Prostate gland (tissue), 2 donors: ENCODE data around the gene IFIT1B. TPM values are rescaled to one million over a fixed set of nuclear protein-coding genes. Genes with fewer than 3 reads are reported as not detected.

ENCODE experiments used
- DNase-seq: peaks from one replicate; pipeline ENCODE4 v3.0.0-alpha.2; 2019; ENCODE audit warnings: low spot score
- H3K27ac ChIP-seq, 2 donors: fragments of 200-600 bp; sonication (generic); 2 replicates each; pipeline ENCODE4 v1.5.1; 2017 to 2019
- H3K27me3 ChIP-seq: fragments of 200-600 bp; sonication (generic); replicated peaks from 2 replicates; pipeline ENCODE4 v1.5.1; 2019; ENCODE audit not compliant: insufficient read depth
- H3K36me3 ChIP-seq, 2 donors: fragments of 200-600 bp; sonication (generic); 1 replicate in 1 of 2; 2 replicates in 1 of 2; pipeline versions ENCODE4 v1.5.1 to v1.8.1; 2017 to 2019
- H3K4me1 ChIP-seq: fragments of 200-600 bp; sonication (generic); replicated peaks from 2 replicates; pipeline ENCODE4 v1.5.1; 2019
- H3K4me3 ChIP-seq, 2 donors: fragments of 200-600 bp; sonication (generic); 2 replicates each; pipeline ENCODE4 v1.5.1; 2017 to 2019
- H3K9me3 ChIP-seq: fragments of 200-600 bp; sonication (generic); 2 replicates; pipeline ENCODE4 v1.5.1; 2017
- POLR2A ChIP-seq: fragments of 450-650 bp; IDR thresholded peaks from one replicate; pipeline ENCODE4 v1.6.1; 2016; ENCODE audit warnings: antibody characterized with exemption, mild to moderate bottlenecking
- POLR2AphosphoS5 ChIP-seq: sonication (generic); formaldehyde crosslinking; IDR thresholded peaks from one replicate; pipeline ENCODE4 v1.6.1; 2017; ENCODE audit warnings: antibody characterized with exemption
- WGBS: methylation state at CpG from one replicate; pipeline ENCODE4 v1.1.5; 2018; 5-methylcytosine and 5-hydroxymethylcytosine counted together
- intact Hi-C: fragments of 100-400 bp; cut with DNase I; formaldehyde crosslinking; loops from one replicate; pipeline ENCODE4 v1.14.2; 2022
- total RNA-seq, 2 donors: library from RNA; depleted of rRNA; stranded (reverse); fragments of >200 nt; gene quantifications; one replicate each; pipeline ENCODE4 v1.1.0, GENCODE V29; 2016
- TF ChIP-seq, protein P1 (sequence below), 4 experiments: fragments of 200-600 bp in 2 of 4; fragments of 450-650 bp in 2 of 4; sonication (generic) in 2 of 4; IDR thresholded peaks; 1 replicate in 3 of 4; 2 replicates in 1 of 4; pipeline ENCODE4 v1.5.1; 2016 to 2019; ENCODE audit warnings: antibody characterized with exemption in 4 of 4, mild to moderate bottlenecking in 2 of 4, moderate library complexity in 2 of 4

The IFIT1B gene
- total RNA-seq, 2 donors from 2014 or later: not detected

DNA sequence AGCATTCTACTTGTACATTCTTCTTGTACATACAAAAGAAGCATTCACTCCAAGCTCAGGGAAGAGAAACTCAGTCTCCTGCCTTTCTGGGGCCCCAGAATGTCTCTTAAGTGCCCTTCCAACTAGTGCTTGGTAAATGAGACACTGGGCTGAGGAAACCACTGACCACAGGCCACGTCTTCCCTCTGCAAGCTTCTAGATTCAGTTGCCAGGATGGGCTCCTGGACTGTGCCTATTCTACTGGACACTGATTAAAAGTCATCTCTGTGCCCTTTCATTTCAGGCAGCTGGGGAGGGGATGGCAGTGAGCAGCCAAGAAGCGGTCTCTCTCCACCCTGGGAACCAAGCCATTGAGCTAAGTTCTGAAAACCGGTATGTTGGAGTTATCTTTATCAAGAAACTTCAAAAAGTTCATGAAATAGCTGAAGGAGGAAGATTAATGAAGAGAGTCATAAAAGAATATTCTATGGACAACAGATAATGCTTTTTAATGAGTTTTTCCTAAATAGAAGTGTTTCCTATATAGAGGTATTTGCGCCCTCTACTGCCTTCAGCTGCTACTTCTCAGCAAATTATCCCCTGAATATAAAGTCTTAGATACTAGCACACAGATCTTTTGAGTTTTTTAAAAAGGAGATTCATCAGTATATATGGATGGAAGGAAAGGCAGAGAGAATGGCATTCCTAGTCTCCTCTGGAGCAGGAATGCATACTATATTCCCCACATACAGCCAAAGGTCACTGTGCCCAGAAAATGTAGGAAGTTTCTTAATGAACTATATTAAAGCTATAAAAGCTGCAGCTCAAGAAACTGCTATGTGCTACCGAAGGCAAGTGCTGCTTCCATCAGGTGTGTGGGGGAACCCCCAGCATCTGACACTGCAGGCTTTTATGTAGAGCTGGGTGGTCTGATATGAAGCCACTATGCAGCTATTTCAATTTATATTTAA, 8.4 kb upstream of the IFIT1B start:
- 59% methylated on average over 5 of the region's 5 CpGs for whole genome bisulfite sequencing
- no peaks in the 10 kb centered on the region for H3K27me3 ChIP-seq
- H3K9me3 ChIP-seq: no peaks in the 10 kb centered on the region
- TF ChIP-seq POLR2A (no peak), POLR2AphosphoS5 (no peak)
- TF ChIP-seq, protein P1, sequence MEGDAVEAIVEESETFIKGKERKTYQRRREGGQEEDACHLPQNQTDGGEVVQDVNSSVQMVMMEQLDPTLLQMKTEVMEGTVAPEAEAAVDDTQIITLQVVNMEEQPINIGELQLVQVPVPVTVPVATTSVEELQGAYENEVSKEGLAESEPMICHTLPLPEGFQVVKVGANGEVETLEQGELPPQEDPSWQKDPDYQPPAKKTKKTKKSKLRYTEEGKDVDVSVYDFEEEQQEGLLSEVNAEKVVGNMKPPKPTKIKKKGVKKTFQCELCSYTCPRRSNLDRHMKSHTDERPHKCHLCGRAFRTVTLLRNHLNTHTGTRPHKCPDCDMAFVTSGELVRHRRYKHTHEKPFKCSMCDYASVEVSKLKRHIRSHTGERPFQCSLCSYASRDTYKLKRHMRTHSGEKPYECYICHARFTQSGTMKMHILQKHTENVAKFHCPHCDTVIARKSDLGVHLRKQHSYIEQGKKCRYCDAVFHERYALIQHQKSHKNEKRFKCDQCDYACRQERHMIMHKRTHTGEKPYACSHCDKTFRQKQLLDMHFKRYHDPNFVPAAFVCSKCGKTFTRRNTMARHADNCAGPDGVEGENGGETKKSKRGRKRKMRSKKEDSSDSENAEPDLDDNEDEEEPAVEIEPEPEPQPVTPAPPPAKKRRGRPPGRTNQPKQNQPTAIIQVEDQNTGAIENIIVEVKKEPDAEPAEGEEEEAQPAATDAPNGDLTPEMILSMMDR (IDR thresholded peaks at IDR 0.05): peak in 3 of 4 experiments; percentile 13 to 59 (median 47)
- no peak for DNase-seq
- H3K4me3 ChIP-seq: no peak overlapping the region
- intact Hi-C loops: no loop called here
- H3K4me1 ChIP-seq: peaks cover 6% of the 10 kb centered on the region
- no peaks in the 10 kb centered on the region for H3K36me3 ChIP-seq
- no peak overlapping the region for H3K27ac ChIP-seq

DNA sequence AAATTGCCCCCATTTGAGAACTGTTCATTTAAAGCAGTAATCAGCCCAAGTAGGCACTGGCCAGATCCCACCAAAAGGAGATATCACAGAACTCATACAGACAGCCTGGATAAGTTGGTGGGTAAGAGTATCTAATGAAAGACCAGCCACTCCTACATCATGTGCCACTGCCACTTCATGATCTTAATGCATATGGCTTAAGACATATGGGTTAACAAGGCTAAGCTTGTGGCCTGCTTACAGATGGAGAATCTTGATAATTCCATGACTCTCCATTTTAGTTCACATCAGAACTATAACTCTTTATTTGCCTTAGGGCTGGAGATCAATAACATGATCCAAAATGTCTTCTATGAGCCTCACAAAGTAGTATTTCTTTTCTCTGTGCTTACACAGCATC, 6.8 kb upstream of the IFIT1B start:
- intact Hi-C loops: no loop called here
- peaks cover 12% of the 10 kb centered on the region for H3K4me1 ChIP-seq
- TF ChIP-seq, protein P1 (IDR thresholded peaks at IDR 0.05): no peak
- TF ChIP-seq POLR2AphosphoS5 (no peak), POLR2A (no peak)

DNA sequence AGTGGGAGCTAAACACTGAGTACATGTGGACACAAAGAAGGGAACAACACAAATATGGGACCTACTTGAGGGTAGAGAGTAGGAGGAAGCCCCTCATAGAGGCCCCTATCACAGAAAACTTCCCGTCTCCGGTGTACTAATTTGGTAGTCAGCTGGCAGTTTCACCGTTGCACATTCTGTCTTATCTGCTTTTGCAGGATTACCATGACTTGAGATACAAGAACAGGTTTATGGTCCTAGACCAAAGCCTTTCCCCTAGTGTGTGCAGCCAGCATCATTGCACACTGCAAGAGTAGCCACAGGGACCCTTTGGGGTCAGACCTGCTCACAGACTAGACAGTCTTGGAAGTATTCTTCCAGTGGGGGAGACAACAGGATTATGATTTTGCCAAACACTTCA, 5.9 kb upstream of the IFIT1B start:
- no peaks in the 10 kb centered on the region for H3K9me3 ChIP-seq
- WGBS: 88% methylated on average over 3 of the region's 3 CpGs
- no peaks in the 10 kb centered on the region for H3K27me3 ChIP-seq
- intact Hi-C loops: no loop called here
- DNase-seq: no peak
- no peak overlapping the region for H3K27ac ChIP-seq
- H3K4me3 ChIP-seq: no peak overlapping the region
- peaks cover 12% of the 10 kb centered on the region for H3K4me1 ChIP-seq
- no peaks in the 10 kb centered on the region for H3K36me3 ChIP-seq
- TF ChIP-seq POLR2A (no peak), POLR2AphosphoS5 (no peak)
- TF ChIP-seq, protein P1 (IDR thresholded peaks at IDR 0.05): no peak

More for the DNA sequence above, 6.8 kb upstream of the IFIT1B start:
- no peaks in the 10 kb centered on the region for H3K36me3 ChIP-seq
- no peak overlapping the region for H3K4me3 ChIP-seq
- no peak overlapping the region for H3K27ac ChIP-seq
- H3K9me3 ChIP-seq: no peaks in the 10 kb centered on the region
- H3K27me3 ChIP-seq: no peaks in the 10 kb centered on the region
- no peak for DNase-seq

DNA sequence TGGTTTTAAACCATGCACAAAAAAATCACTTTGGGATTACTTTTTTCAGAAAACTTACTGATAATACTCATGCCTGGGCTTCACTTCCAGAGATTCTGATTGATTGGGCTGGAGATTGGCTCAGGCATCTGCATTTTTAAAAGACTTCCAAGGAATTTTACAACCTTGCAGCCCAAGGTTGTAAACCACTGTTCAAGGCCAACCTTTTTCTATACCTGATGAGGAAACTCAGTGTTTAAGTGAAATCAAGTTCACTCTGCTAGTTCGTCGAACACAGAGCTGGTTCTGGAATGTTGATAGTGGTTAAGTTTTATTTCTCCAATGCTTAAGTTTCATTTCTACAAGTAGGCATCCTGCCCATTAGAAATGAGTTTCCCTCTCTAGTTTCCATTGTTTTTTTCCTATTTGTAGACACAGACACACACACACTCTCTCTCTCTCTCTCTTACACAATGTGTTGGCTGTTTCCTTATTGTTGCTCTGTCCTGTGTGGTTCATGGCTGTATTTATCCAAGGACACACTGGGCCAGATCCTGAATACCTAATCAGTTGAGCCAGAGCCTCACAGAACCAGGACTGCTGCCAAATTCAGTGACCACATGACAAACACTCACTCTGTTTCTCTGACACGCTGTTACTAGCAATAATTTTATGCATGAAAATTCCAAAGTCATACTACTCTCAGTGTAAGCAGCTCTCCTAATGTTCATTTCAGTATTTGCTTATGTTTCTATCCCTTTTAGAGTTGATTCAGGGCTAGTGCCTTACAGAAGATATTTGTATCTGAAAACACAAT, 3.7 kb upstream of the IFIT1B start:
- TF ChIP-seq, protein P1 (IDR thresholded peaks at IDR 0.05): peak in 1 of 4 experiments; percentile 17
- TF ChIP-seq POLR2AphosphoS5: peak; percentile 92
- no peak for TF ChIP-seq POLR2A
- Histone ChIP-seq H3K9me3 (no peaks in the 10 kb centered on the region), H3K4me3 (no peak overlapping the region), H3K27ac (peak overlapping the region; percentile 77 to 84), H3K4me1 (peaks cover 12% of the 10 kb centered on the region), H3K36me3 (no peaks in the 10 kb centered on the region), H3K27me3 (no peaks in the 10 kb centered on the region)
- WGBS: 10% methylated on average over 3 of the region's 3 CpGs
- intact Hi-C loops: no loop called here
- DNase-seq: peak; percentile 96
